HFFc6 (cell line): ENCODE results near the gene MRPS30. TPM values are rescaled to one million over a fixed set of nuclear protein-coding genes. Genes with fewer than 3 reads are reported as not detected.
"Not testable (repeated sequence)": the region's sequence is repeated elsewhere in the genome, so short reads cannot be mapped to it uniquely, and the experiment has no call there.

Experiments
- DNase-seq: peaks from one replicate; pipeline ENCODE4 v3.0.0-alpha.2; 2018
- H3K27ac Mint-ChIP-seq: 2 replicates; pipeline ENCODE4 v1.8.0; 2020; ENCODE audit warnings: mild to moderate bottlenecking, mixed read lengths
- H3K27me3 Mint-ChIP-seq: 2 replicates; pipeline ENCODE4 v1.8.0; 2021; ENCODE audit warnings: mild to moderate bottlenecking, moderate library complexity, mixed read lengths; ENCODE audit not compliant: insufficient read depth
- H3K36me3 Mint-ChIP-seq: 2 replicates; pipeline ENCODE4 v1.8.0; 2021; ENCODE audit warnings: low read depth, mixed read lengths
- H3K4me1 Mint-ChIP-seq: 2 replicates; pipeline ENCODE4 v1.8.0; 2020; ENCODE audit warnings: low read depth, mixed read lengths
- H3K4me3 Mint-ChIP-seq: 2 replicates; pipeline ENCODE4 v1.8.0; 2020; ENCODE audit warnings: mild to moderate bottlenecking, moderate library complexity, mixed read lengths
- H3K9me3 Mint-ChIP-seq: 2 replicates; pipeline ENCODE4 v1.8.0; 2020; ENCODE audit warnings: mild to moderate bottlenecking, mixed read lengths
- total RNA-seq, 6 experiments: library from RNA; stranded (reverse); fragmentation: NEBNext Ultra II Directional; extraction: Animal tissue kit (Norgen Biotek cat#: 25700); gene quantifications; 2 replicates in 1 of 6; 3 replicates in 5 of 6; pipeline ENCODE4 v1.2.3, GENCODE V29; 2021
- TF ChIP-seq, protein P1 (sequence below): fragments of 200-600 bp; sonication (generic); IDR thresholded peaks from 2 replicates; pipeline ENCODE4 v1.5.0; 2021; ENCODE audit warnings: antibody characterized with exemption, mild to moderate bottlenecking

MRPS30 gene
- total RNA-seq, 6 experiments from 2014 or later = 28.3 to 33.7 (median 30.9) TPM

DNA sequence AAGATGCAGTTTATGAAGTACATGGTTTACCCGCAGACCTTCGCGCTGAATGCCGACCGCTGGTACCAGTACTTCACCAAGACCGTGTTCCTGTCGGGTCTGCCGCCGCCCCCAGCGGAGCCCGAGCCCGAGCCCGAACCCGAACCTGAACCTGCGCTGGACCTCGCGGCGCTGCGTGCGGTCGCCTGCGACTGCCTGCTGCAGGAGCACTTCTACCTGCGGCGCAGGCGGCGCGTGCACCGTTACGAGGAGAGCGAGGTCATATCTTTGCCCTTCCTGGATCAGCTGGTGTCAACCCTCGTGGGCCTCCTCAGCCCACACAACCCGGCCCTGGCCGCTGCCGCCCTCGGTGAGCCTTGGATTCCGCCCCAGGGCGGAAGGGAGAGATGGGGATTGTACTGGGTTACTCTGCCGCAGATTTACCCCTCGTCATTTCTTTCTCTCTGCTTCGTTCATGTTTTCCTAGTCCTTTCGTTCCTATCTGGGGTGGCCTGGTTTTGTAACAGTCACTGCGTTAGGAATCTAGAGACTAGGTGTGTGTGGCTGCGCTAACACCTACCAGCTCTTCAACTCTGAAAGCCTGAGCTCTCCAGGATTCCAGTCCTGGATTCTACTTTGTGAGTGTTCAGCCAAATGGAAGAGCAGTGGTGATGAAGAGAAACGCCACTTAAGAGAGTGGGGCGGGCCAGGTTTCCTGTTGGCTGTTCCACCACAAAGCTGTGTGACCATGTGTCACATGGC is 638 bp downstream of the MRPS30 start:
- TF ChIP-seq, protein P1, sequence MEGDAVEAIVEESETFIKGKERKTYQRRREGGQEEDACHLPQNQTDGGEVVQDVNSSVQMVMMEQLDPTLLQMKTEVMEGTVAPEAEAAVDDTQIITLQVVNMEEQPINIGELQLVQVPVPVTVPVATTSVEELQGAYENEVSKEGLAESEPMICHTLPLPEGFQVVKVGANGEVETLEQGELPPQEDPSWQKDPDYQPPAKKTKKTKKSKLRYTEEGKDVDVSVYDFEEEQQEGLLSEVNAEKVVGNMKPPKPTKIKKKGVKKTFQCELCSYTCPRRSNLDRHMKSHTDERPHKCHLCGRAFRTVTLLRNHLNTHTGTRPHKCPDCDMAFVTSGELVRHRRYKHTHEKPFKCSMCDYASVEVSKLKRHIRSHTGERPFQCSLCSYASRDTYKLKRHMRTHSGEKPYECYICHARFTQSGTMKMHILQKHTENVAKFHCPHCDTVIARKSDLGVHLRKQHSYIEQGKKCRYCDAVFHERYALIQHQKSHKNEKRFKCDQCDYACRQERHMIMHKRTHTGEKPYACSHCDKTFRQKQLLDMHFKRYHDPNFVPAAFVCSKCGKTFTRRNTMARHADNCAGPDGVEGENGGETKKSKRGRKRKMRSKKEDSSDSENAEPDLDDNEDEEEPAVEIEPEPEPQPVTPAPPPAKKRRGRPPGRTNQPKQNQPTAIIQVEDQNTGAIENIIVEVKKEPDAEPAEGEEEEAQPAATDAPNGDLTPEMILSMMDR = no peak
- peak; percentile 63 for DNase-seq
- peaks cover 27% of the 10 kb centered on the region for H3K4me1 Mint-ChIP-seq
- H3K27ac Mint-ChIP-seq = peak overlapping the region; percentile 89
- peaks cover 2% of the 10 kb centered on the region for H3K27me3 Mint-ChIP-seq
- no peaks in the 10 kb centered on the region for H3K9me3 Mint-ChIP-seq
- H3K4me3 Mint-ChIP-seq = peak overlapping the region; percentile 98
- peaks cover 23% of the 10 kb centered on the region for H3K36me3 Mint-ChIP-seq

DNA sequence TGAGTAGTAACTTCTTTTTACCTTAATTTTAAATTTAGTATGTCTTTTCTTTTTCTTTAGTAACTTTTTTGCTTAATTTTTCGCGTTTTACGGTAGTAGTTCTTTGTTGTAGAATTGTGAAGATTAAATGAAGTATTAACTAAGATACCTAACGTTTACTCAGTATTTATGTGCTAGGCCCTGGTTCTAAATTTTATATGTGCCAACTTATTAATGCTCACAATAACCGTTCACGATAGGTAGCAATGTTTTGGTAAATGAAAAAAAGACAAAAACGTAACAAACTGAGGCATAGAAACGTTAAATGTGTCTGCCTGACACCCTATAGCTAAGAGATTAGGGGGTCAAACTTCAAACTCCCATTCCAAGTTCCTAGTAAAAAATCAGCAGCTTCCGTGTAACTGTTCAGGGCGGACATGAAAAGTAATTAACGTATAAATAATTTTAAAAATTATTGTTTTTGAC is 1.2 kb downstream of the MRPS30 start:
- H3K4me3 Mint-ChIP-seq = peak overlapping the region; percentile 98
- peak overlapping the region; percentile 89 for H3K27ac Mint-ChIP-seq
- peaks cover 27% of the 10 kb centered on the region for H3K36me3 Mint-ChIP-seq

DNA sequence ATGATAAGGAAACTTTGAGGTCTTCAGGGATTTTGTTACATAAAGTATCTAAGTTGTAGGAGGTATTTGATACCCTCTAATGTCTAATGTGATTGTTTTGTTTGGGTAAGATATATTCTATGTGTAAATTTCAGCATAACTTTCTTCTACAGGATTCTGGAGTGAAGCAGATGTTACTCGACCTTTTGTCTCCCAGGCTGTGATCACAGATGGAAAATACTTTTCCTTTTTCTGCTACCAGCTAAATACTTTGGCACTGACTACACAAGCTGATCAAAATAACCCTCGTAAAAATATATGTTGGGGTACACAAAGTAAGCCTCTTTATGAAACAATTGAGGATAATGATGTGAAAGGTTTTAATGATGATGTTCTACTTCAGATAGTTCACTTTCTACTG is 6.0 kb downstream of the MRPS30 start:
- Mint-ChIP-seq H3K4me1 (peaks cover 24% of the 10 kb centered on the region), H3K27ac (no peak overlapping the region), H3K9me3 (no peaks in the 10 kb centered on the region), H3K27me3 (no peaks in the 10 kb centered on the region), H3K4me3 (no peak overlapping the region), H3K36me3 (peaks cover 22% of the 10 kb centered on the region)
- TF ChIP-seq, protein P1 = no peak
- DNase-seq = no peak

More for the DNA sequence above, 1.2 kb downstream of the MRPS30 start:
- DNase-seq = no peak
- TF ChIP-seq, protein P1 = no peak
- peaks cover 30% of the 10 kb centered on the region for H3K4me1 Mint-ChIP-seq
- H3K27me3 Mint-ChIP-seq = peaks cover 2% of the 10 kb centered on the region
- no peaks in the 10 kb centered on the region for H3K9me3 Mint-ChIP-seq

DNA sequence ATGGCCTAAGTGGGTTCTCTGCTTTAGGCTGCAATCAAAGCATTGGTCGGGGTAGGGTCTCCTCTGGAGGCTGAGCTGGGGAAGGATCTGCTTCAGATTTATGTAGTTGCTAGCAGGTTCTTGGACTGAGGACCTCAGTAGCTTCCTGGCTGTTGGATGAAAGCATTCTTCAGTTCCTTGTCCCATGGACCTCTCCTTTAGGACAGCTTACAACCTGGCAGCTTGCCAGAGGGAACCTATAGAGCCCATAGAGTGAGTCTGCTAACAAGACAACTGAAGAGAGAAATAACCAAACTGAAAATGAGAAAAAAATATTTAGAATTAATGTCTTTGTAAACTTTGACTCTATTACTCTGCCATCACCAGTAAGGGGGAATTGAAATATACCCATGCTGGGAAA is 12.4 kb downstream of the MRPS30 start:
- H3K27ac Mint-ChIP-seq = no peak overlapping the region
- no peaks in the 10 kb centered on the region for H3K4me1 Mint-ChIP-seq
- no peaks in the 10 kb centered on the region; the same call in 1 of the 2 replicates for H3K36me3 Mint-ChIP-seq
- DNase-seq = no peak
- TF ChIP-seq, protein P1 = no peak
- H3K27me3 Mint-ChIP-seq = no peaks in the 10 kb centered on the region
- H3K9me3 Mint-ChIP-seq = no peaks in the 10 kb centered on the region
- H3K4me3 Mint-ChIP-seq = no peak overlapping the region

DNA sequence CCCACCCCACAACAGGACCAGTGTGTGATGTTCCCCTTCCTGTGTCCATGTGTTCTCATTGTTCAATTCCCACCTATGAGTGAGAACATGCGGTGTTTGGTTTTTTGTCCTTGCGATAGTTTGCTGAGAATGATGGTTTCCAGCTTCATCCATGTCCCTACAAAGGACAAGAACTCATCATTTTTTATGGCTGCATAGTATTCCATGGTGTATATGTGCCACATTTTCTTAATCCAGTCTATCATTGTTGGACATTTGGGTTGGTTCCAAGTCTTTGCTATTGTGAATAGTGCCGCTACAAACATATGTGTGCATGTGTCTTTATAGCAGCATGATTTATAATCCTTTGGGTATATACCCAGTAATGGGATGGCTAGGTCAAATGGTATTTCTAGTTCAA is 15.9 kb downstream of the MRPS30 start:
- H3K27ac Mint-ChIP-seq, H3K36me3 Mint-ChIP-seq, H3K4me3 Mint-ChIP-seq, DNase-seq, H3K9me3 Mint-ChIP-seq, H3K4me1 Mint-ChIP-seq, H3K27me3 Mint-ChIP-seq: not testable (repeated sequence)

DNA sequence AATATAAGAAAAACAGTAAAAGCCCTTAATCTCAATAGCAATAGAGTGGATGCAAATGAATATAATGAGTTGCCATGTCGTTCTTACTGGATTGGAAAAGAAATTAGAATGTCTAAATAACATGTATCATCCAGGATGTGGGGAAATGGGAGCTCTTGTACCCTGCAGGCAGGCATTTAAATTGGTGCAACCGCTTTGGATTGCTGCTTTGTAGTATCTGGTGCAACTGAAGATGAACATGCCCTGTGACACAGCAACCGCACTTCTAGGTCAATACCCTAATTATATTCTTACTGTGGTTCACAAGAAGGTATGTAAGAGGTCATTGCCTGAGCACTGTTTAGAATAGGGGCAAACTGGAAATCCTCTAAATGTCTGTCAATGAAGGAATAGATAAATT is 18.9 kb downstream of the MRPS30 start:
- Mint-ChIP-seq H3K4me3 (no peak overlapping the region), H3K9me3 (no peaks in the 10 kb centered on the region), H3K27me3 (no peaks in the 10 kb centered on the region), H3K4me1 (no peaks in the 10 kb centered on the region), H3K36me3 (no peaks in the 10 kb centered on the region), H3K27ac (no peak overlapping the region)
- DNase-seq = no peak
- TF ChIP-seq, protein P1 = no peak
